ENCODE results near the gene ATG2B.

ATG2B gene

GRCh38 chr14:96240641-96241040, 122.5 kb downstream of the ATG2B start:
- Histone ChIP-seq H3K4me1 (ENCODE audit: control insufficient read depth, insufficient read depth, low read length) (no peaks in the 10 kb centered on the region), H3K9ac (ENCODE audit: low read length in 2 of 2) (no peak overlapping the region), H3K4me3 (ENCODE audit: low read length in 2 of 2) (no peak overlapping the region), H3K27ac (ENCODE audit: low read length) (no peak overlapping the region), H3K36me3 (ENCODE audit: control insufficient read depth in 2 of 2, insufficient read depth in 2 of 2, low read length in 2 of 2) (no peaks in the 10 kb centered on the region), H3K9me3 (ENCODE audit: control insufficient read depth in 2 of 2, low read length in 2 of 2) (no peaks in the 10 kb centered on the region), H3K27me3 (ENCODE audit: control insufficient read depth in 1 of 2, insufficient read depth in 2 of 2, low read length in 2 of 2) (no peaks in the 10 kb centered on the region)

GRCh38 chr14:96239711-96240141, 123.4 kb downstream of the ATG2B start:
- Histone ChIP-seq H3K4me1 (ENCODE audit: control insufficient read depth, insufficient read depth, low read length) (no peaks in the 10 kb centered on the region), H3K4me3 (ENCODE audit: low read length in 2 of 2) (no peak overlapping the region), H3K27me3 (ENCODE audit: control insufficient read depth in 1 of 2, insufficient read depth in 2 of 2, low read length in 2 of 2) (no peaks in the 10 kb centered on the region), H3K9me3 (ENCODE audit: control insufficient read depth in 2 of 2, low read length in 2 of 2) (no peaks in the 10 kb centered on the region), H3K36me3 (ENCODE audit: control insufficient read depth in 2 of 2, insufficient read depth in 2 of 2, low read length in 2 of 2) (no peaks in the 10 kb centered on the region), H3K27ac (ENCODE audit: low read length) (no peak overlapping the region), H3K9ac (ENCODE audit: low read length in 2 of 2) (no peak overlapping the region)

GRCh38 chr14:96238676-96239265, 124.4 kb downstream of the ATG2B start:
- H3K4me1 ChIP-seq (ENCODE audit: control insufficient read depth, insufficient read depth, low read length) = no peaks in the 10 kb centered on the region
- H3K36me3 ChIP-seq (ENCODE audit: control insufficient read depth in 2 of 2, insufficient read depth in 2 of 2, low read length in 2 of 2) = no peaks in the 10 kb centered on the region
- no peaks in the 10 kb centered on the region for H3K9me3 ChIP-seq (ENCODE audit: control insufficient read depth in 2 of 2, low read length in 2 of 2)
- H3K9ac ChIP-seq (ENCODE audit: low read length in 2 of 2) = no peak overlapping the region
- no peak overlapping the region for H3K27ac ChIP-seq (ENCODE audit: low read length)
- no peaks in the 10 kb centered on the region for H3K27me3 ChIP-seq (ENCODE audit: control insufficient read depth in 1 of 2, insufficient read depth in 2 of 2, low read length in 2 of 2)
- no peak overlapping the region for H3K4me3 ChIP-seq (ENCODE audit: low read length in 2 of 2)

GRCh38 chr14:96237641-96238040, 125.5 kb downstream of the ATG2B start:
- H3K27ac ChIP-seq (ENCODE audit: low read length) = no peak overlapping the region
- peaks cover 4% of the 10 kb centered on the region for H3K4me1 ChIP-seq (ENCODE audit: control insufficient read depth, insufficient read depth, low read length)
- H3K9me3 ChIP-seq (ENCODE audit: control insufficient read depth in 2 of 2, low read length in 2 of 2) = no peaks in the 10 kb centered on the region
- no peak overlapping the region for H3K4me3 ChIP-seq (ENCODE audit: low read length in 2 of 2)
- H3K9ac ChIP-seq (ENCODE audit: low read length in 2 of 2) = no peak overlapping the region
- no peaks in the 10 kb centered on the region for H3K36me3 ChIP-seq (ENCODE audit: control insufficient read depth in 2 of 2, insufficient read depth in 2 of 2, low read length in 2 of 2)
- no peaks in the 10 kb centered on the region for H3K27me3 ChIP-seq (ENCODE audit: control insufficient read depth in 1 of 2, insufficient read depth in 2 of 2, low read length in 2 of 2)

- no peaks in the 10 kb centered on the region for H3K36me3 ChIP-seq (ENCODE audit: control insufficient read depth in 2 of 2, insufficient read depth in 2 of 2, low read length in 2 of 2)
- peaks cover 4% of the 10 kb centered on the region for H3K4me1 ChIP-seq (ENCODE audit: control insufficient read depth, insufficient read depth, low read length)
These were observed 127.7 kb downstream of the ATG2B start for GRCh38 chr14:96235426-96235825.

GRCh38 chr14:96233661-96234060, 129.5 kb downstream of the ATG2B start:
- H3K9ac ChIP-seq (ENCODE audit: low read length in 2 of 2) = no peak overlapping the region
- H3K27me3 ChIP-seq (ENCODE audit: control insufficient read depth in 1 of 2, insufficient read depth in 2 of 2, low read length in 2 of 2) = no peaks in the 10 kb centered on the region
- no peaks in the 10 kb centered on the region for H3K9me3 ChIP-seq (ENCODE audit: control insufficient read depth in 2 of 2, low read length in 2 of 2)
- no peak overlapping the region for H3K4me3 ChIP-seq (ENCODE audit: low read length in 2 of 2)
- no peak overlapping the region for H3K27ac ChIP-seq (ENCODE audit: low read length)
- no peaks in the 10 kb centered on the region for H3K36me3 ChIP-seq (ENCODE audit: control insufficient read depth in 2 of 2, insufficient read depth in 2 of 2, low read length in 2 of 2)
- peaks cover 4% of the 10 kb centered on the region for H3K4me1 ChIP-seq (ENCODE audit: control insufficient read depth, insufficient read depth, low read length)

More at GRCh38 chr14:96235426-96235825, 127.7 kb downstream of the ATG2B start:
- H3K9ac ChIP-seq (ENCODE audit: low read length in 2 of 2) = no peak overlapping the region
- H3K4me3 ChIP-seq (ENCODE audit: low read length in 2 of 2) = no peak overlapping the region
- no peak overlapping the region for H3K27ac ChIP-seq (ENCODE audit: low read length)
- no peaks in the 10 kb centered on the region for H3K27me3 ChIP-seq (ENCODE audit: control insufficient read depth in 1 of 2, insufficient read depth in 2 of 2, low read length in 2 of 2)
- H3K9me3 ChIP-seq (ENCODE audit: control insufficient read depth in 2 of 2, low read length in 2 of 2) = no peaks in the 10 kb centered on the region

- no peak overlapping the region for H3K4me3 ChIP-seq (ENCODE audit: low read length in 2 of 2)
These were observed 130.6 kb downstream of the ATG2B start for GRCh38 chr14:96232506-96232905.

GRCh38 chr14:96231526-96232130, 131.5 kb downstream of the ATG2B start:
- Histone ChIP-seq H3K9me3 (ENCODE audit: control insufficient read depth in 2 of 2, low read length in 2 of 2) (peaks cover 0 to 7% of the 10 kb centered on the region in 2 donors), H3K4me1 (ENCODE audit: control insufficient read depth, insufficient read depth, low read length) (peaks cover 4% of the 10 kb centered on the region), H3K9ac (ENCODE audit: low read length in 2 of 2) (no peak overlapping the region), H3K27me3 (ENCODE audit: control insufficient read depth in 1 of 2, insufficient read depth in 2 of 2, low read length in 2 of 2) (no peaks in the 10 kb centered on the region), H3K36me3 (ENCODE audit: control insufficient read depth in 2 of 2, insufficient read depth in 2 of 2, low read length in 2 of 2) (no peaks in the 10 kb centered on the region), H3K4me3 (ENCODE audit: low read length in 2 of 2) (no peak overlapping the region), H3K27ac (ENCODE audit: low read length) (no peak overlapping the region)

More at GRCh38 chr14:96232506-96232905, 130.6 kb downstream of the ATG2B start:
- no peak overlapping the region for H3K9ac ChIP-seq (ENCODE audit: low read length in 2 of 2)
- H3K4me1 ChIP-seq (ENCODE audit: control insufficient read depth, insufficient read depth, low read length) = peaks cover 4% of the 10 kb centered on the region
- H3K36me3 ChIP-seq (ENCODE audit: control insufficient read depth in 2 of 2, insufficient read depth in 2 of 2, low read length in 2 of 2) = no peaks in the 10 kb centered on the region
- H3K9me3 ChIP-seq (ENCODE audit: control insufficient read depth in 2 of 2, low read length in 2 of 2) = peaks cover 0 to 7% of the 10 kb centered on the region in 2 donors
- no peak overlapping the region for H3K27ac ChIP-seq (ENCODE audit: low read length)
- no peaks in the 10 kb centered on the region for H3K27me3 ChIP-seq (ENCODE audit: control insufficient read depth in 1 of 2, insufficient read depth in 2 of 2, low read length in 2 of 2)

GRCh38 chr14:96231056-96231455, 132.1 kb downstream of the ATG2B start:
- H3K27me3 ChIP-seq (ENCODE audit: control insufficient read depth in 1 of 2, insufficient read depth in 2 of 2, low read length in 2 of 2) = no peaks in the 10 kb centered on the region
- no peaks in the 10 kb centered on the region for H3K36me3 ChIP-seq (ENCODE audit: control insufficient read depth in 2 of 2, insufficient read depth in 2 of 2, low read length in 2 of 2)
- peaks cover 0 to 7% of the 10 kb centered on the region in 2 donors for H3K9me3 ChIP-seq (ENCODE audit: control insufficient read depth in 2 of 2, low read length in 2 of 2)
- H3K4me1 ChIP-seq (ENCODE audit: control insufficient read depth, insufficient read depth, low read length) = peaks cover 4% of the 10 kb centered on the region
- no peak overlapping the region for H3K9ac ChIP-seq (ENCODE audit: low read length in 2 of 2)
- H3K27ac ChIP-seq (ENCODE audit: low read length) = no peak overlapping the region
- H3K4me3 ChIP-seq (ENCODE audit: low read length in 2 of 2) = no peak overlapping the region

- peaks cover 16% of the 10 kb centered on the region for H3K4me1 ChIP-seq (ENCODE audit: control insufficient read depth, insufficient read depth, low read length)
- H3K27me3 ChIP-seq (ENCODE audit: control insufficient read depth in 1 of 2, insufficient read depth in 2 of 2, low read length in 2 of 2) = no peaks in the 10 kb centered on the region
- H3K4me3 ChIP-seq (ENCODE audit: low read length in 2 of 2) = no peak overlapping the region
- no peak overlapping the region for H3K27ac ChIP-seq (ENCODE audit: low read length)
- no peaks in the 10 kb centered on the region for H3K36me3 ChIP-seq (ENCODE audit: control insufficient read depth in 2 of 2, insufficient read depth in 2 of 2, low read length in 2 of 2)
- no peak overlapping the region for H3K9ac ChIP-seq (ENCODE audit: low read length in 2 of 2)
- H3K9me3 ChIP-seq (ENCODE audit: control insufficient read depth in 2 of 2, low read length in 2 of 2) = peaks cover 0 to 7% of the 10 kb centered on the region in 2 donors
These were observed 133.8 kb downstream of the ATG2B start for GRCh38 chr14:96229315-96229714.

Measured in stomach smooth muscle (tissue), 2 donors.